Upper lobe of left lung (tissue), 6 donors: Measurements from ENCODE around the gene ANKRD42. TPM values are rescaled to one million over a fixed set of nuclear protein-coding genes. Genes with fewer than 3 reads are reported as not detected.

Experiments used
- ATAC-seq, 2 donors: fragments of 200-7000 bp; cut with Tn5 transposase; one replicate each; pipeline ENCODE4 v1.9.1; 2022; ENCODE audit warnings: mild to moderate bottlenecking in 2 of 2, moderate library complexity in 2 of 2; ENCODE audit not compliant: low FRiP score in 2 of 2
- DNase-seq, 2 donors: peaks; one replicate each; pipeline ENCODE4 v3.0.0-alpha.2; 2019 to 2020
- H3K27ac ChIP-seq, 4 donors: fragments of 200-600 bp; sonication (generic); one replicate each; pipeline ENCODE4 v1.5.1; 2016 to 2019
- H3K27me3 ChIP-seq, 4 donors: fragments of 200-600 bp; sonication (generic); one replicate each; pipeline ENCODE4 v1.5.1; 2017 to 2019
- H3K36me3 ChIP-seq, 4 donors: fragments of 200-600 bp; sonication (generic); one replicate each; pipeline ENCODE4 v1.5.1; 2016 to 2019
- H3K4me1 ChIP-seq, 4 donors: fragments of 200-600 bp; sonication (generic); one replicate each; pipeline ENCODE4 v1.5.1; 2018 to 2019
- H3K4me3 ChIP-seq, 4 donors: fragments of 200-600 bp; sonication (generic); one replicate each; pipeline ENCODE4 v1.5.1; 2017 to 2019; ENCODE audit warnings: mild to moderate bottlenecking in 2 of 4, moderate library complexity in 1 of 4
- H3K9me3 ChIP-seq, 4 donors: fragments of 200-600 bp; sonication (generic); one replicate each; pipeline ENCODE4 v1.5.1; 2018 to 2019
- CTCF ChIP-seq, 6 experiments: fragments of 450-650 bp in 4 of 6; fragments of 200-600 bp in 2 of 6; sonication (generic) in 2 of 6; IDR thresholded peaks; one replicate each; pipeline ENCODE4 v1.5.1; 2016 to 2019; ENCODE audit warnings: antibody characterized with exemption in 6 of 6
- EP300 ChIP-seq, 4 donors: sonication (generic); formaldehyde crosslinking; IDR thresholded peaks; one replicate each; pipeline ENCODE4 v1.5.1; 2017; ENCODE audit warnings: antibody characterized with exemption in 4 of 4, control low read depth in 2 of 4
- POLR2A ChIP-seq, 4 donors: fragments of 450-650 bp; IDR thresholded peaks; one replicate each; pipeline ENCODE4 v1.5.1; 2016 to 2017; ENCODE audit warnings: antibody characterized with exemption in 4 of 4, mild to moderate bottlenecking in 2 of 4
- POLR2AphosphoS5 ChIP-seq, 2 donors: sonication (generic); formaldehyde crosslinking; IDR thresholded peaks; one replicate each; pipeline ENCODE4 v1.5.1; 2017; ENCODE audit warnings: antibody characterized with exemption in 2 of 2
- WGBS, 2 donors: methylation state at CpG; one replicate each; pipeline ENCODE4 v1.1.5; 2017 to 2018; 5-methylcytosine and 5-hydroxymethylcytosine counted together
- total RNA-seq, 6 donors: library from RNA; depleted of rRNA in 4 of 6; stranded (reverse); fragments of >200 nt in 4 of 6; gene quantifications; one replicate each; pipeline versions ENCODE4 v1.1.0 to v1.2.1, GENCODE V29; 2016 to 2021
- donor health status: DM: no; HTN: no; CAD: no; lungs with moderate emphysema.
- donor health status: DM: no; HTN: yes; CAD: no; lungs with severe emphysema.

ANKRD42 gene
- total RNA-seq, 6 donors from 2014 or later = 11.1 to 30.4 (median 15.4) TPM

- Histone ChIP-seq H3K9me3 (no peaks in the 10 kb centered on the region), H3K4me3 (no peak overlapping the region), H3K27me3 (no peaks in the 10 kb centered on the region), H3K36me3 (no peaks in the 10 kb centered on the region), H3K27ac (no peak overlapping the region), H3K4me1 (no peaks in the 10 kb centered on the region)
- TF ChIP-seq CTCF (IDR thresholded peaks at IDR 0.05) = no peak
- TF ChIP-seq POLR2AphosphoS5 (IDR thresholded peaks at IDR 0.05) = no peak
- no peak for TF ChIP-seq POLR2A (IDR thresholded peaks at IDR 0.05)
- no peak for TF ChIP-seq EP300 (IDR thresholded peaks at IDR 0.05)
- ATAC-seq (no peak), DNase-seq (no peak)
These were observed 28.2 kb downstream of the ANKRD42 start for GRCh38 chr11:83221694-83222093.

- no peak for ATAC-seq
- 87 to 97% methylated on average over 1 of the region's 1 CpG for WGBS, 2 donors
- Histone ChIP-seq H3K27me3 (no peaks in the 10 kb centered on the region), H3K4me1 (no peaks in the 10 kb centered on the region), H3K36me3 (no peaks in the 10 kb centered on the region), H3K27ac (no peak overlapping the region), H3K9me3 (no peaks in the 10 kb centered on the region), H3K4me3 (no peak overlapping the region)
- TF ChIP-seq CTCF (IDR thresholded peaks at IDR 0.05) = no peak
- TF ChIP-seq POLR2A (IDR thresholded peaks at IDR 0.05) = no peak
- no peak for TF ChIP-seq POLR2AphosphoS5 (IDR thresholded peaks at IDR 0.05)
- TF ChIP-seq EP300 (IDR thresholded peaks at IDR 0.05) = no peak
- DNase-seq = no peak
These were observed 29.0 kb downstream of the ANKRD42 start for GRCh38 chr11:83222499-83222898.

- no peaks in the 10 kb centered on the region for H3K27me3 ChIP-seq
- no peak overlapping the region for H3K27ac ChIP-seq
- 92 to 98% methylated on average over 2 of the region's 2 CpGs for WGBS, 2 donors
- H3K4me3 ChIP-seq = no peak overlapping the region
- no peaks in the 10 kb centered on the region for H3K36me3 ChIP-seq
- H3K4me1 ChIP-seq = no peaks in the 10 kb centered on the region
- H3K9me3 ChIP-seq = no peaks in the 10 kb centered on the region
- ATAC-seq (no peak), DNase-seq (no peak)
- TF ChIP-seq CTCF (IDR thresholded peaks at IDR 0.05) (no peak), POLR2A (IDR thresholded peaks at IDR 0.05) (no peak), EP300 (IDR thresholded peaks at IDR 0.05) (no peak), POLR2AphosphoS5 (IDR thresholded peaks at IDR 0.05) (no peak)
These were observed 29.9 kb downstream of the ANKRD42 start for GRCh38 chr11:83223457-83223856.

GRCh38 chr11:83235825-83236224 lies 42.3 kb downstream of the ANKRD42 start:
- ATAC-seq (no peak), DNase-seq (no peak)
- Histone ChIP-seq H3K27me3 (no peaks in the 10 kb centered on the region), H3K4me1 (no peaks in the 10 kb centered on the region), H3K4me3 (no peak overlapping the region), H3K9me3 (no peaks in the 10 kb centered on the region), H3K27ac (no peak overlapping the region), H3K36me3 (no peaks in the 10 kb centered on the region)
- TF ChIP-seq CTCF (IDR thresholded peaks at IDR 0.05) (no peak), POLR2AphosphoS5 (IDR thresholded peaks at IDR 0.05) (no peak), EP300 (IDR thresholded peaks at IDR 0.05) (no peak), POLR2A (IDR thresholded peaks at IDR 0.05) (no peak)
- WGBS, 2 donors = 51 to 57% methylated on average over 1 of the region's 1 CpG

- WGBS, 2 donors = 58 to 73% methylated on average over 3 of the region's 3 CpGs
- TF ChIP-seq POLR2AphosphoS5 (IDR thresholded peaks at IDR 0.05) (no peak), CTCF (IDR thresholded peaks at IDR 0.05) (no peak), POLR2A (IDR thresholded peaks at IDR 0.05) (no peak), EP300 (IDR thresholded peaks at IDR 0.05) (no peak)
- ATAC-seq (no peak), DNase-seq (no peak)
- no peaks in the 10 kb centered on the region for H3K27me3 ChIP-seq
- H3K27ac ChIP-seq = no peak overlapping the region
- H3K36me3 ChIP-seq = no peaks in the 10 kb centered on the region
- H3K9me3 ChIP-seq = no peaks in the 10 kb centered on the region
- no peaks in the 10 kb centered on the region for H3K4me1 ChIP-seq
- H3K4me3 ChIP-seq = no peak overlapping the region
These were observed 44.6 kb downstream of the ANKRD42 start for GRCh38 chr11:83238111-83238510.
